Fibroblast of peridontal ligament (primary cell): Measurements from ENCODE around the gene GSG1.

ENCODE experiments used
- DNase-seq: peaks from one replicate; pipeline ENCODE4 v3.0.0-alpha.2; 2010; ENCODE audit errors: extremely low read depth

GSG1 gene

GRCh38 chr12:13103391-13104033 lies at the start of gene GSG1:
GSG1 (minus strand) TSS chr12:13103667; CDS start chr12:13103512, 155 bp downstream.
- no peak for DNase-seq

- no peak for DNase-seq
These were observed 49.7 kb upstream of the GSG1 start for GRCh38 chr12:13153180-13153579.

DNA sequence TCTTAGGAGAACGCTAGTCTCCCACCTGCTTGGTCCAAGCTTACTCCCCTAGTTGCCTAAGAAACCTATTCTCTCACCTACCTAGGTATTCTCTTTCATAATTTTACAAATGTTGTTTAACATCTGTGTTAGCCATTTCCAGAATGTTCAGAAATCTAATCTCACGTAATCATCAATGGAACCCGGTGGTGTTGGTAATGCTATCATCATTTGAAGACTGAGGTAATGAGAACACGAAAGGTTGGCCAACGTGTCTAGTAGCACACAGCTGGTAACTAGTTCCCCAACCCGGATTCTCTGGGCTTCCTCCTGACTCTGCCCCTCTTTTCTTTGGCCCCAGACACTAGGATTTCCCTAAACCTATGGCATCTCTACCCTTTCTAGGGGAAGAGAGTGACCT lies 49.3 kb upstream of the GSG1 start:
- DNase-seq: no peak

DNA sequence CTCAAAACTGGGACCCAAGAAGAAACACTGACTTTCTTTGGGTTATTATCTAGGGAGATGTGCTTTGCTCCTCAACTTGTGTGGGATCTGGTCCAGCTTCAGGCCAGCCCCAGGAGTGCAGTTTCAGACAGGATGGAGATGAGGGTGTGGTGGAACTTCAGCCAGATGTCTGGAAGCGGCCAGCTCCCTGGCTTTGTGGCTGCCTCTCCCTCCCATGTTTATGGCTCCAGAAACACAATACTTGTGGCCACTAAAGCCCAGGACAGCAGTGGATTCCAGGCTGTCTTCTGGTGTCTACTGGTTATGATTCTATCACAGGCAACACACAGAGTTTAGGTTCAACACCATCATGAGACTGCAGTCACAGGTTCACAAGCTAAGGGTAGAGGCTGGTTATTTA lies 48.8 kb upstream of the GSG1 start:
- DNase-seq: peak; percentile 48

- no peak for DNase-seq
These were observed 45.9 kb upstream of the GSG1 start for GRCh38 chr12:13149411-13149810.

- no peak for DNase-seq
These were observed 45.0 kb upstream of the GSG1 start for GRCh38 chr12:13148485-13148847.

DNA sequence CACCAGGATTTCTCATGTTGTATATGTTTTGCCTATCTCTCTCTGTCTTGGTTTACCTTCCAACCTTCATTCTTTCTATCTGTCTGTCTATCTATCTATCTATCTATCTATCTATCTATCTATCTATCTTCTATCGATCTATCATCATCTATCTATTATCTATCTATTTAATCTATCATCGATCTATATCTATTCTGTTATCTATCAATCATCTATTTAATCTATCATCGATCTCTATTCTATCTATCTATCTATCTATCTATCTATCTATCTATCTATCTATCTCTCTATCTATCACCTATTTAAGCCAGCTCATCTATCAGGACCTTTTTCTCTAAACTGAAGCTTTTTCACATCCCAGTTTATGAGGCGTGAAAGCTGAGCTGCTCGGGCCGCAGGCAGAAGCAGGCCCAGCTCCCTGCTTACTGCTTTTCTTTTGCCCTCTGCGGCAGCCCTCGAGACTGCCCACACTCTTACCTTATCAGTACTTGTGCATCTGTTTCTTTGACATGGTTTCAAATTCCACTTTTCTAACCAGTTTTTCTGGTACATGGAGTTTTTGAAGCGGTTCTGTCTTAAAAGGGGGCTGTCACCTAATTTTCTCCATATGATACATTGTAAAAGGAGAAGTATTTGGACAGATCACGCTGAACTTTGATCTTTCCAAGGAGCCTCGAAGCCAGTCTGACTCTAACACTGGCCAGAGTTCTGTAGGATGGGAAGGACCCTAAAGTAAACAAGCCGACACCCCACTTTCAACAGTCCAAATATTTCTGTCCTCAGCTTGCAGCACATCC lies 44.4 kb upstream of the GSG1 start:
- no peak for DNase-seq

- DNase-seq: peak; percentile 46
These were observed 43.0 kb upstream of the GSG1 start for GRCh38 chr12:13146336-13146938.

DNA sequence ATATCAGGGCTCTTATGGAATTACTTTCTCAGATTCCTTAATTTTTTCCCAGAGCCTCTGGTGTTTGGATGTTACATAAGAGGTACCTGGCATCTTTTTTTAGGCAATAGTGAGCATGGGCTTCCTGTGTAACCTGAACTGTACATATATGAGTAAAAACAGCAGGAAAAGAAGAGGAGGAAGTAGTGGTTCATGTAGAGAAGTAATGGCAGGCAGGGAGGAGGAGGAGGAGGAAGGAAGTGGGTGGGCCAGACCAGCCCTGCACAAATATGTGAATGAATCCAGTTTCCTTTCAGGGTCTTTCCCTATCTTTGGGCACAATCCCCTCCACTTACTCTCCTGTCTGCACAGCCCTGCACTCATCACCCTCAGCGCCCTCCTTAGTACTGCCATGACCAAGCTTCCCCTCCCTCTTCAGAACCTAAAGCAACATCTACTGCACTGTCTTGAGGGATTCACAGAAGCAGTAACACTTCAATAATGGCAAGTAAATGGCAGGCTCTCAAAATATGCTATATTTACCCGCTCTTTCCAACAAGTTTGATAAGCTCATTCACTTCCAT lies 40.9 kb upstream of the GSG1 start:
- DNase-seq: no peak

DNA sequence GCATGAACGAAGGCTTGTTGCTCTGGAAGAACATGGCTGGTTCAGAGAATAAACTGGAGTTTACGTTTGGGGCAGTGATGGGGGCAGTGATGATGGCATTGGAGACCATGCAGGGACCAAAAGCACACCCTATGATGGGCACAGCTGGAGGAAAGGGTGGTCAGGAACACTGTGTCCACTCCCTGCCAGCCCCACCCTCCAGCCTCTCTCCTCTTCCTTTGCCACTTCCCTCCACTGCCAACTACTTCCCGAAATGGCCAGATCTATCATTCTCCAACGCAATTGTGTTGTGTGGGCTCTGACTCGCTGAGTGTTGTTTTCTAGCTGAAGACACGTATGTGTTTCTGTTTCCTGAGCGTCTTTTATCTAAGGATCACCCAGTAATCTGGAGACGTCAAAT lies 39.3 kb upstream of the GSG1 start:
- DNase-seq: no peak

DNA sequence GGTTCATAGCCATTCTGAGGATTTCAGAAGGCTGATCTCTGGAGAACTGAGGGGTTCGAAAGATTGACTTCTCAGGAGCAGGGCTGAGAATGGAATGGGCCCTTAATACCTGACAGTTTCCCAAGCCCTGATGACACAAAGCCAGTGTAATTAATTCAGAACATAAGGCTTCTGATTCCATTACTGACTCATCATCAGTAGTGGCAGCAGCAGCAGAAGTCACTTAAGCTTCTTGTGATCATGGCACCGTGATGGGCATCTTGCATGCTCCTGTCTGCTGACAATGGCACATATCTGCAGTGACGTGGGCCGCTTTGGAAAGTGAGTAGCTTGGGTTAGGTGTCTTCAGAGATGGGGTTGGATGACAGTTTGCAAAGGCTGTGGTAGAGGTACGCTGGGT lies 38.2 kb upstream of the GSG1 start:
- DNase-seq: no peak

DNA sequence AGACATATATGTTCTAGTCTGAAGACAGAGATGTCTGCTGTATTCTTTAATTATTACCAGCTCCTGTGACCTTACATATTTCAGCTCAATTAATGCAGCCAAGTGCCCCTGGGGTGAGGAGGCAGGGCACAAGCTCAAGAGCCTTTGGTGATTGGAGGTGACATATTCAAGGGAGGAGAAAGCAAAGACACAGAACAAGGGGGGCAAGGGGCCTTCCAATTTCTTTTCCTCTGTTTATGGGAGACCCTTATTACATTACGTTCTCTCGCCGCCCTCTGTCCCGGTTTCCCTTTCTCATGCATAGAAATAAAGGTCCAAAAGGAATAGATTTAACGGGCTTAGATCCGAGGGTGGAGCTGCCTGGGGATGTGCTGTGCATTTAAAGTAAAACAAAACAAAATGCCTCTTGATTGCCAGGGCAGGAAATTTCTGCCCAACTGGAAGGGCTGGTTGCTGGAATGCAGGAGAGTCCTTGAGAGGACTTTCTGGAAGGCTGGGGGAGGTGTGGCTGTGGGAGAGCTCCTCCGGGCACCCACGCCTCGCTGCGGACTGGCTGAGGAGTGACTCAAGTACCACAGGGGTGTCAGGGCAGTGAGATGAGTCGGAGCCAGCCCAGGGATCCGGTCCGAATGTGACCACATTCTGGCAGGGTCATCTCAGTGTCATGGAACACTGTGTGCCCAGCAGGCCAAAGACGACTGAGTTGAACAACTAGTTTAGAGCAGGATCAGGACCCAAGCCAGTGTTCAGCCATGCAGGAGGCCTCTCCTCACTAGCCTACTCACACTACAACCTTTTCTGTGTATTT lies 32.1 kb upstream of the GSG1 start:
- peak; percentile 69 for DNase-seq

DNA sequence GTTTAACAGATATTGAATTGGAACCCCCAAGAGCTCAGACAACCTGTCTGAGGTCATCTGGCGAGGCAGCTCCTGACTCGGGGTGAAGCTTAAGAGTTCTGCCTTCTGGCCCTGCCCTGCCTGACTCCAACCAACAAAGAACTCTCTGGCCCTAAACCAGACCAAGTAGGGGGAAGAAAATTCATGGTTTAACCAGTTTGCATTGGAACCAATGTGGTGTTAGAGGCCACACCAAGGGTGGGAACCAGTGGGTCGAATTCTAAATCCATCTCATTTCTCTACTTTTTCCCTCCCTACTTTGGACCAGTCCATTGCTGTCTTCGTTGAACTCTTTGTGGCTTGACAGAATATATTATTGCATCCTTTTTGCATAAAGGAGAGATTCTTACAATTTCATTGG lies 30.4 kb upstream of the GSG1 start:
- no peak for DNase-seq

DNA sequence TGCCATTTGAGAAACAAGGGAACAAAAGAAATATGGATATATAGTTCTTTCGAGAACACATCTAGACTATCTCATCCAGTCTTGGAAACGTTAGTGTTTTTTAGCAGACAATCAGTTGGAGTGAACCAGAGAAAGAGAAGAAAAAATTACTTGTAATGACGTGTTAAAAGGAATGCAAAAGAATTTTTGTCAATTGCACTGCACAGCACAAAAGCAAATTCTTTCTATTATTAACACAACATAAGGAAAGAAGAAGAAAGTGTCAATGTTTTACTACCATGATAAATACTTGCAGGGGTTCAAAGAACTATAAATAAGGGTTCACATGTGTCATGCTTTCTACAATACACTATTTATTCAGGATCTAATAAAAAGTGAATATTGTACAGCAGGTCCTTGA lies 27.5 kb upstream of the GSG1 start:
- no peak for DNase-seq

GRCh38 chr12:13128291-13128965 lies 25.0 kb upstream of the GSG1 start:
- DNase-seq: peak; percentile 31

DNA sequence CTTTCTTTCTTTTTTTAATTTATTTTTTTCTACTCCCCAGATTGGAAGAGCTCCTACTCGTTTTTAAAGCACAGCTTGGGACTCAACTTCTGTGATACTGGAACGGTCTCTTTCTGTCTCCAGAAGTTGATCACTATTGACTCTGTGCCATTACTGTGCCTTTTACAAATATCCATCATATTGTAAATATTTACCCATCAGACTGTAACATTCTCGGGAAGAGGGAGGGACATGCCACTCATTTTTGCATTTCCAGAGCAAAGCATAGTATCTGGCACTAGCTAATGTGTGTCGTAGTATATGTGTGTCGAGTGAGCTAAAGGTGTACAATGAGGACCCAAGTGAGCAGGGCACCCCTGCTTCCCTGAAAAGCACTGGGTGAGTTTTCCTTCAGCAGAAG lies 24.0 kb upstream of the GSG1 start:
- no peak for DNase-seq

DNA sequence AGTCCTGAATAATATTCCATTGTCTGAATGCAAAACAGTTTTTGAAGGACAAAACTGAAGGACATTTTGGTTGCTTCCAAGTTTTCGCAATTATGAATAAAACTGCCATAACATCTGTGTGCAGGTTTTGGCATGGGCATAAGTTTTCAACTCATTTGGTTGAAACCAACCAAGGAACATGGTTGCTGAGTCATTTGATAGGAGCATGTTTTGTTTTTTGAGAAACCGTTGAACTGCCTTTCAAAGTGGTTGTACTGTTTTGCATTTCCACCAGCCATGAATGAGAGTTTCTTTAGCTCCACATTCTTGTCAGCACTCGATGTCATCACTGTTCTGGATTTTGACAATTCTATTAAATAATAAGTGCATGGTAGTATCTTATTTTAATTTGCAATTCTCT lies 23.0 kb upstream of the GSG1 start:
- DNase-seq: peak; percentile 37

DNA sequence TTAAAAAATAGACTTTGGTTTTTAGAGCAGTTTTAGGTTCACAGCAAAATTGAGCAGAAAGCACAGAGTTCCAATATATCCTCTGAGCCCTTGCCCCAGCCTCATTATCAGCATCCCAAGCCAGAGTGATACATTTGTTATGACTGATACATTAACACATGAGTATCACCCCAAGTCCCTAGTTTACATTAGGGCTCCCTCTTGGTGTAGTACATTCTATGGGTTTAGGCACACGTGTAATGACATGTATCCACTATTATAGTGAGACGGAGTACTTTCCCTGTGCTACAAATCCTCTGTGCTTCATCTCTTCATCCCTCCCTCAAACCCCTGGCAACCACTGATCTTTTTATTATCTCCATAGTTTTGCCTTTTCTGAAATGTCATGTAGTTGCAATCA lies 22.5 kb upstream of the GSG1 start:
- no peak for DNase-seq

- DNase-seq: peak; percentile 41
These were observed 21.4 kb upstream of the GSG1 start for GRCh38 chr12:13124656-13125505.

DNA sequence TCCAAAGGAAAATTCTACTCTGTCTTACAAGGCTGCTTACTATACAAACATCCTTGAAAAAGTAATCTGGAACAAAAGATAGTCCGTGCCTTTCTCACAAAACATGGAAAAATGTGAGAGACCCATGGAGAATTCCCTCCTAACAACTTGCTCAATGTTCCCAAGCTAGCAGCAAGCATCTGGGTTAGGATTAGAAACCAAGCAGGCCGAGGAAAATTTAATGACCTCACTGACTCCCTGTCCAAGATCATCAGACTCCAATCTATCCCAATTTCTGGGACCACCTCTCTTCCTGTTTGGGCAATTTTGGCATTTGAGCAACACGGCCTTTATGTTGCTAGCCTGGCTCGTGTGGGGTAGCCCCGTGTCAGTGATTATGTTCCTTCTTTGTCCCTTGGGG lies 18.1 kb upstream of the GSG1 start:
- DNase-seq: no peak

DNA sequence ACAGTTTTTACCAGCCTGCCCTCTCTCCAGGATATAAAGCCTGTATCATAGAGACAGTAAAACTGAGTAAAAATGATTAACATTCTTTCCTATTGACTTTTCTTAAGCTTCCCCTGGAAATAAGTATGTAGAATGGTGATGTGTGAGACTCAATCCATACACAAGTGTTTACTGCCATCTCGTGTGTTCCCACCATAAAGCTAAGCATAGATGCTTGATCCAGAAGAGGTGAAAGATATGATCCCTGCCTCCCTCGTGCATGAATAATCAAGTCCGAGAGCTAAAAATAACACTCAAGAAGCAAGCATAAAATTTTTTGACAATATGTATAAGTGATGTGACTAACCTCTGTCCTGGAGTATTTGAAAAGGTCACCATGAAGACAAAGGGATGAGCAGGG lies 16.9 kb upstream of the GSG1 start:
- no peak for DNase-seq
